ENCODE data around the gene ANKRD18B.
"Not testable (repeated sequence)": the region's sequence is repeated elsewhere in the genome, so short reads cannot be mapped to it uniquely, and the experiment has no call there.

The ANKRD18B gene

DNA sequence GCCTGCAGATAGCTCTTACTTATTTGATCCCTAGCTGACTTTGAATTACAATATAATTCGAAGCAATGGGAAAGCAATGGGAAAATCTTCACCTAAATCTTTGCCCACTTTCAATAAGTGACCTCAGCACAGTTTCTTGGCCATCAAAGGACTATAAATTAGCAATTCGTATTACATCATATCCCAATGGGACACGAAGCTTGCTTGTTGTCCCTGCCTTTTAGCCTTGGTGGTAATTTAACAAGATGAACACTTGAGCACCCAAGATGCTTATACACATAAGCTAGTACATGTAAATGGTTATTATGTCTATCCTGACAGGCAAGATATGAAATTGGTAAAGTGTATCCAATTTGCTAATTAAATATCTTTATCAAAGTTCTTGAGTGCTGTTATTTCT is 9.9 kb downstream of the ANKRD18B start:
- not testable (repeated sequence) for DNase-seq (ENCODE audit: low read depth, low spot score)

- no peak for DNase-seq (ENCODE audit: low read depth, low spot score)
Measured at GRCh38 chr9:33535541-33535940, 11.5 kb downstream of the ANKRD18B start.

GRCh38 chr9:33543463-33543862 is 19.4 kb downstream of the ANKRD18B start:
- not testable (repeated sequence) for DNase-seq (ENCODE audit: low read depth, low spot score)

DNA sequence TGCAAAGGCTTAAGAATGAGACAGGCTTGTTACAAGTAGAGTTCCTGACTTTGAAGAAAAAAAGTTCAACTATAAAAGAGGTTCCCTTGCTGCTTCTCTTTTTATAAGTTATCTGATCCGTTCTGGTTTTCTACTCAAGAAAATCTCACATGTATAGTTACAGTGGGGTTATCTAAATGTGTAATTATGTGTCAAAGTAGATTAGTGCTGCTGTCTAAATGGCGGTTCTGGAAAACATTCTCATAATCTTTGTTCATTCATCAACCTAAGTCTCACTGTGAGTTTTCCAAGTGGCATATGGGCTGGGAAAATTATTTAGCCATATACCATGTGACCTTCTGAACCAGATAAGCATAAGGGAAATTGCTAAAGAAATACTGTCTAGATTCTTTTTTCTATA is 21.7 kb downstream of the ANKRD18B start:
- DNase-seq (ENCODE audit: low read depth, low spot score) = not testable (repeated sequence)

- DNase-seq (ENCODE audit: low read depth, low spot score) = not testable (repeated sequence)
Measured at GRCh38 chr9:33548816-33549215, 24.8 kb downstream of the ANKRD18B start.

DNA sequence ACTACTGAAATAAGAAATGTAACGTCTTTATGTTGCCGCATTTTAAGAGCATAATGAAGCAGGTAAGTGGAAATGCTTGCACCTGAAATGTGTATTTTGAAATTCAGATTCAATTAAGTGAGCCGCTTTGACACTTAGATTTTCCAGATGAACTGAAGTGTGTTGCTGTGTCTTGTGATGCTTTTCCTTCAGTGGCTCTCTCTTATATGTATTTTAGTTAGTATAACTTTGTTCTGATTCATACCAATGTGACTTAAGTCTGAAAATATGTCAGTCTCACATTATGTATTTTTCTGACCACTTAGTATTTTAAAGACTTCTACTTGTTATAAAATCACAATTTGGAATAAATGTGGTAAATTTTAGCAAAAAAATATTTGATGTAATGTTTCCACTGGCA is 25.4 kb downstream of the ANKRD18B start:
- DNase-seq (ENCODE audit: low read depth, low spot score) = not testable (repeated sequence)

- DNase-seq (ENCODE audit: low read depth, low spot score) = not testable (repeated sequence)
Measured at GRCh38 chr9:33551183-33551582, 27.1 kb downstream of the ANKRD18B start.

- DNase-seq (ENCODE audit: low read depth, low spot score) = not testable (repeated sequence)
Measured at GRCh38 chr9:33552315-33552725, 28.3 kb downstream of the ANKRD18B start.

- peak; percentile 49 for DNase-seq (ENCODE audit: low read depth, low spot score)
Measured at GRCh38 chr9:33560217-33560616, 36.2 kb downstream of the ANKRD18B start.

GRCh38 chr9:33562196-33562595 is 38.1 kb downstream of the ANKRD18B start:
- DNase-seq (ENCODE audit: low read depth, low spot score) = not testable (repeated sequence)

DNA sequence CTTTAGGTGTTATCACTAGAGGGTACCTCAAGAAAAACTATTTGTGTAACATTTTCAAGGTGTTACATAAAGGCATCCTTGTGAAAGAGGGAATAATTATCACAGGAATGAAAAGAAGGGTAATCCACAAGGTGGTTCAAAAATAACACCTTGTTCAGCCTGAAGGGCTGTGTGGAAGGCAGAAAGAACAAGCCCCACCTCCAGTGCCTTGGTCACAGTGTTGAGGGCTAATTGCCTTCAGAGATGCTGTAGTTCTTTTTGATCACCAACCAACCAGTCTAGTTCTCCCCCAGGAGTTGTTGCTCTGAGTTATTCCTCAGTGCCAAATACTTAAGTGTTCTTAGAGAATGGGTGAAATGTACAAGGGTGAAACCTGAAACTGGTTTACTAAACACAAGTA is 43.7 kb downstream of the ANKRD18B start:
- DNase-seq (ENCODE audit: low read depth, low spot score) = not testable (repeated sequence)

- DNase-seq (ENCODE audit: low read depth, low spot score) = not testable (repeated sequence)
Measured at GRCh38 chr9:33577786-33578185, 53.7 kb downstream of the ANKRD18B start.

GRCh38 chr9:33579996-33580395 is 55.9 kb downstream of the ANKRD18B start:
- DNase-seq (ENCODE audit: low read depth, low spot score) = not testable (repeated sequence)

GRCh38 chr9:33582686-33583085 is 58.6 kb downstream of the ANKRD18B start:
- DNase-seq (ENCODE audit: low read depth, low spot score) = not testable (repeated sequence)

DNA sequence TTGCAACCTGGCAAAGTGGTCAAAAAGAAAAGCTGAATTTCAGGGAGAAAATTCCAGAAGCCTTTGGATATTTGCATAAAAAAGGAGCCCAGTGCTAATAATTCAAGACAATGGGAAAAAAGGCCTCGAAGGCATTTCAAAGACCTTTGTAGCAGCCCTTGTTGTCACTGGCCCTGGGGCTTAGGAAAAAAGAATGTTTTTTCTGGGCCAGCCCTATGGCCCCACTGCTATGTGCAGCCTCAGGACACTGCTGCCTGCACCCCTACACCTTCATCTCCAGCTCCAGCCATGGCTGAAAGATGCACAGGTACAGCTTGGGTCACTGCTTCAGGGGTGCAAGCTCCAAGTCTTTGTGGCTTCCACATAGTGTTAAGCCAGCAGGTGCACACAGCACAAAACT is 62.1 kb downstream of the ANKRD18B start:
- DNase-seq (ENCODE audit: low read depth, low spot score) = not testable (repeated sequence)

- DNase-seq (ENCODE audit: low read depth, low spot score) = not testable (repeated sequence)
Measured at GRCh38 chr9:33587799-33588198, 63.7 kb downstream of the ANKRD18B start.

DNA sequence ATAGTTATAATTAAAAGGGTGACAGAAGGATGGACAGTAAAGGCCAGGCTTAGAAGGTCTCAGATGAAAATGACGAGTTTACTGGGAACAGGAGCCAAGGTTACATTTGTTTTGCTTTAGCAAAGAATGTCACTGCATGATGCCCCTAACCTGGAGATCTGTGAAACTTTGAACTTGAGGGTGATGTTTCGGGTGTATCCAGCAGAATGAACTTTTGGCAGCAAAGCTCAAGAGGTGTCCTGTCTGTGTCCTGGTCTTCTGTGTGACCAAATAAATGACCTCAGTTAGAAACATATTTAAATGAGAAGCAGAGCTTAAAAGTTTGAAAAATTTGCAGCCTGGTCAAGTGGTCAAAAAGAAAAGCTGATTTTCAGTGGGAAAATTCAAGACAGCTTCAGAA is 64.8 kb downstream of the ANKRD18B start:
- not testable (repeated sequence) for DNase-seq (ENCODE audit: low read depth, low spot score)

- DNase-seq (ENCODE audit: low read depth, low spot score) = not testable (repeated sequence)
Measured at GRCh38 chr9:33590857-33591256, 66.8 kb downstream of the ANKRD18B start.

- not testable (repeated sequence) for DNase-seq (ENCODE audit: low read depth, low spot score)
Measured at GRCh38 chr9:33596974-33597373, 72.9 kb downstream of the ANKRD18B start.

GRCh38 chr9:33597386-33597785 is 73.3 kb downstream of the ANKRD18B start:
- DNase-seq (ENCODE audit: low read depth, low spot score) = not testable (repeated sequence)

- not testable (repeated sequence) for DNase-seq (ENCODE audit: low read depth, low spot score)
Measured at GRCh38 chr9:33598796-33599379, 74.8 kb downstream of the ANKRD18B start.

DNA sequence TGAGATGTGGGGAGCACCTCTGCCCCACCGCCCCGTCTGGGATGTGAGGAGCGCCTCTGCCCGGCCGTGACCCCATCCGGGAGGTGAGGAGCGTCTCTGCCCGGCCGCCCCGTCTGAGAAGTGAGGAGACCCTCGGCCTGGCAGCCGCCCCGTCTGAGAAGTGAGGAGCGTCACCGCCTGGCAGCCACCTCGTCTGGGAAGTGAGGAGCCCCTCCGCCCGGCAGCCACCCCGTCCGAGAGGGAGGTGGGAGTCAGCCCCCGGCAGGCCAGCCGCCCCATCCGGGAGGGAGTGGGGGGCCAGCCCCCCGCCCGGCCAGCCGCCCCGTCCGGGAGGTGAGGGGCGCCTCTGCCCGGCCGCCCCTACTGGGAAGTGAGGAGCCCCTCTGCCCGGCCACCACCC is 76.9 kb downstream of the ANKRD18B start:
- DNase-seq (ENCODE audit: low read depth, low spot score) = not testable (repeated sequence)

- DNase-seq (ENCODE audit: low read depth, low spot score) = not testable (repeated sequence)
Measured at GRCh38 chr9:33604249-33604648, 80.2 kb downstream of the ANKRD18B start.

DNA sequence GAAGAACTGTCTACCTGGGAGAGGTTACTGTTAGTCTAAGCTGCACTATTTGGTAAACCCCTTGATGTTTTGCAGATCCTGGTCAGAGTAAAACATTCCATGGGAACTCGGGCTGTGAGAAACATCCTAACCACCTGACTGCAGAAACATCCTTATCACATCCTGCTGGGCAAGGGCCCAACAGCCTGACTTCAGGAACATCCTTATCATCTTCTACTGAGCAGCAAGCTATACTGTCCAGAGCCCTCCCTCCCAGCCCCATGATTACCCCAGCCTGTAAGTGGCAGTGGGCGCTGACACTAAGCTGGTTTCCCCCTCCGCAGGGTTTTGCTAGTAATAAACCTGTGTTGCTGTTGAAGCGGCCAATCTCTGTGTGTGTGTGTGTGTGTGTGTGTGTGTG is 80.9 kb downstream of the ANKRD18B start:
- not testable (repeated sequence) for DNase-seq (ENCODE audit: low read depth, low spot score)
